ENCODE results near the gene TTLL12. TPM values are rescaled to one million over a fixed set of nuclear protein-coding genes. Genes with fewer than 3 reads are reported as not detected.

Gene TTLL12
- total RNA-seq, 1 experiment from 2014 or later, result 100 TPM

GRCh38 chr22:43136801-43137200, 50.1 kb downstream of the TTLL12 start:
- no peak overlapping the region for H3K4me2 ChIP-seq (ENCODE audit: low read length)
- RAD21 ChIA-PET (ENCODE audit: low non-redundant PET in 1 of 2, low total read pairs in 2 of 2, uncharacterized antibody in 2 of 2, unreplicated experiment in 2 of 2), result interaction anchor here in 1 of 2 experiments (0.5 kb wide), 1 partner anchor 10 kb away, joined by 4 read pairs; no protein-coding TSS in a partner anchor
- H3K4me3 ChIP-seq (replicated peaks in 1 of 2; ENCODE audit: low read depth in 1 of 2, low read length in 2 of 2), result no peak overlapping the region
- peaks cover 62% of the 10 kb centered on the region for H3K79me2 ChIP-seq (ENCODE audit: insufficient read depth, low read length)
- BruUV-seq (replicated peaks), result no TSS peak
- no peak for TF ChIP-seq CEBPB (IDR thresholded peaks at IDR 0.05; ENCODE audit: low read depth)
- TF ChIP-seq TCF7L2 (IDR thresholded peaks at IDR 0.05; ENCODE audit: borderline replicate concordance, extremely low read depth, insufficient read depth, insufficient read length), result no peak
- no peak for TF ChIP-seq POLR2A (IDR thresholded peaks at IDR 0.05; ENCODE audit: borderline replicate concordance, extremely low read depth, insufficient read depth, insufficient read length)
- no peak for TF ChIP-seq MAX (IDR thresholded peaks at IDR 0.05)
- no peak for TF ChIP-seq YY1 (IDR thresholded peaks at IDR 0.05; ENCODE audit: extremely low read depth, insufficient replicate concordance, low read depth, low read length)
- TF ChIP-seq ZBTB33 (IDR thresholded peaks at IDR 0.05; ENCODE audit: extremely low read depth, insufficient replicate concordance, low read length), result no peak
- no peak for TF ChIP-seq POLR2AphosphoS5 (IDR thresholded peaks at IDR 0.05; ENCODE audit: low read depth, low read length)
- no peak for TF ChIP-seq JUND (IDR thresholded peaks at IDR 0.05)
- no peak for TF ChIP-seq ELF1 (IDR thresholded peaks at IDR 0.05; ENCODE audit: borderline replicate concordance, low read depth)
- no peak for TF ChIP-seq RAD21 (IDR thresholded peaks at IDR 0.05; ENCODE audit: low read depth)
- TF ChIP-seq EZH2 (IDR thresholded peaks at IDR 0.05), result no peak
- TF ChIP-seq SP1 (IDR thresholded peaks at IDR 0.05; ENCODE audit: low read depth), result no peak
- no peak for TF ChIP-seq CBX3 (IDR thresholded peaks at IDR 0.05; ENCODE audit: low read depth)
- no peak for TF ChIP-seq FOSL1 (IDR thresholded peaks at IDR 0.05; ENCODE audit: low read depth)
- no peak for TF ChIP-seq SIN3A (IDR thresholded peaks at IDR 0.05; ENCODE audit: low read depth)
- TF ChIP-seq EGR1 (IDR thresholded peaks at IDR 0.05; ENCODE audit: low read depth), result no peak
- no peak for TF ChIP-seq ATF3 (IDR thresholded peaks at IDR 0.05)
- ATAC-seq (no peak), DNase-seq (ENCODE audit: low read depth, low spot score) (no peak)
- CTCF ChIA-PET, result interaction anchor here (1.0 to 1.7 kb wide), 2 partner anchors 10 to 14 kb away, joined by 3 to 10 read pairs; partner anchors contain the start of gene TSPO
- intact Hi-C loops (cut with micrococcal nuclease), result no loop called here
- peaks cover 1 to 3% of the 10 kb centered on the region in 2 experiments; a peak in 2 of 4 replicates for H3K4me1 ChIP-seq (ENCODE audit: control insufficient read depth in 1 of 2, insufficient read depth in 2 of 2, low read length in 2 of 2)
- POLR2A ChIA-PET, result interaction anchor here (0.6 to 0.7 kb wide), 2 partner anchors 9 to 113 kb away, joined by 3 read pairs; no protein-coding TSS in a partner anchor
- H2AFZ ChIP-seq (ENCODE audit: low read depth, low read length, poor library complexity, severe bottlenecking), result no peak overlapping the region
- H3K9me2 ChIP-seq (ENCODE audit: insufficient read depth), result no peaks in the 10 kb centered on the region
- no peaks in the 10 kb centered on the region; a peak in 1 of 4 replicates for H3K9me3 ChIP-seq (ENCODE audit: control insufficient read depth in 1 of 2, insufficient read depth in 1 of 2, low read depth in 1 of 2, low read length in 2 of 2)
- H4K20me1 ChIP-seq (ENCODE audit: insufficient read depth), result no peaks in the 10 kb centered on the region
- H3K27ac ChIP-seq (ENCODE audit: low read depth, low read length), result no peak overlapping the region
- peaks cover 53 to 64% of the 10 kb centered on the region in 2 experiments for H3K36me3 ChIP-seq (ENCODE audit: control insufficient read depth in 1 of 2, insufficient read depth in 2 of 2, low read length in 2 of 2)
- no peaks in the 10 kb centered on the region for H3K27me3 ChIP-seq (ENCODE audit: insufficient read depth, low read length)
- H3K9ac ChIP-seq (ENCODE audit: low read length), result no peak overlapping the region

Measured in HCT116 (cell line).